Stomach smooth muscle (tissue), 2 donors: ENCODE data around the gene FAM209A.
"Not testable (repeated sequence)": the region's sequence is repeated elsewhere in the genome, so short reads cannot be mapped to it uniquely, and the experiment has no call there.

Experiments
- H3K27ac ChIP-seq: one replicate; pipeline ENCODE4 v1.7.0; 2013; ENCODE audit warnings: mild to moderate bottlenecking, low read length, inconsistent platforms
- H3K27me3 ChIP-seq, 2 donors: one replicate each; pipeline ENCODE4 v1.7.0; 2013; ENCODE audit warnings: low read length in 2 of 2; ENCODE audit not compliant: insufficient read depth in 2 of 2, control insufficient read depth in 1 of 2
- H3K36me3 ChIP-seq, 2 donors: one replicate each; pipeline ENCODE4 v1.7.0; 2013; ENCODE audit warnings: low read length in 2 of 2; ENCODE audit not compliant: control insufficient read depth in 2 of 2, insufficient read depth in 2 of 2
- H3K4me1 ChIP-seq: one replicate; pipeline ENCODE4 v1.7.0; 2013; ENCODE audit warnings: low read length; ENCODE audit not compliant: control insufficient read depth, insufficient read depth
- H3K4me3 ChIP-seq, 2 donors: one replicate each; pipeline ENCODE4 v1.7.0; 2013; ENCODE audit warnings: low read length in 2 of 2
- H3K9ac ChIP-seq, 2 donors: one replicate each; pipeline ENCODE4 v1.7.0; 2013; ENCODE audit warnings: low read length in 2 of 2, mild to moderate bottlenecking in 1 of 2
- H3K9me3 ChIP-seq, 2 donors: one replicate each; pipeline ENCODE4 v1.7.0; 2013; ENCODE audit warnings: low read length in 2 of 2; ENCODE audit not compliant: control insufficient read depth in 2 of 2
- donor health status: healthy.
- donor health status: Pancreatic carcinoma.

FAM209A gene

GRCh38 chr20:56516631-56517030 is 7.9 kb upstream of the FAM209A start:
- peaks cover 19% of the 10 kb centered on the region for H3K4me1 ChIP-seq
- peaks cover 29 to 41% of the 10 kb centered on the region in 2 donors for H3K36me3 ChIP-seq
- no peaks in the 10 kb centered on the region for H3K27me3 ChIP-seq
- peak overlapping the region; percentile 64 for H3K27ac ChIP-seq
- H3K9ac ChIP-seq, result peak overlapping the region in 1 of 2 donors; percentile 16
- H3K9me3 ChIP-seq, result peaks cover 4 to 13% of the 10 kb centered on the region in 2 donors
- no peak overlapping the region for H3K4me3 ChIP-seq

- H3K4me1 ChIP-seq, result peaks cover 19% of the 10 kb centered on the region
- peaks cover 29 to 40% of the 10 kb centered on the region in 2 donors for H3K36me3 ChIP-seq
- H3K27ac ChIP-seq, result peak overlapping the region; percentile 64
- peaks cover 4 to 13% of the 10 kb centered on the region in 2 donors for H3K9me3 ChIP-seq
- H3K4me3 ChIP-seq, result peak overlapping the region in 1 of 2 donors; percentile 24
- H3K27me3 ChIP-seq, result no peaks in the 10 kb centered on the region
- peak overlapping the region; percentile 16 to 29 for H3K9ac ChIP-seq
These were observed 7.3 kb upstream of the FAM209A start for GRCh38 chr20:56517211-56517610.

- peaks cover 19% of the 10 kb centered on the region for H3K4me1 ChIP-seq
- H3K27me3 ChIP-seq, result no peaks in the 10 kb centered on the region
- peaks cover 29 to 35% of the 10 kb centered on the region in 2 donors for H3K36me3 ChIP-seq
- peak overlapping the region in 1 of 2 donors; percentile 16 for H3K9ac ChIP-seq
- peak overlapping the region; percentile 64 for H3K27ac ChIP-seq
- H3K4me3 ChIP-seq, result no peak overlapping the region
- H3K9me3 ChIP-seq, result peaks cover 4 to 13% of the 10 kb centered on the region in 2 donors
These were observed 6.9 kb upstream of the FAM209A start for GRCh38 chr20:56517641-56518040.

GRCh38 chr20:56518126-56518525 is 6.4 kb upstream of the FAM209A start:
- Histone ChIP-seq H3K9ac (no peak overlapping the region), H3K36me3 (peaks cover 29 to 31% of the 10 kb centered on the region in 2 donors)

GRCh38 chr20:56518721-56519398 is 5.7 kb upstream of the FAM209A start:
- H3K27ac ChIP-seq, result no peak overlapping the region
- no peak overlapping the region for H3K9ac ChIP-seq
- peaks cover 19% of the 10 kb centered on the region for H3K4me1 ChIP-seq
- H3K27me3 ChIP-seq, result no peaks in the 10 kb centered on the region
- H3K9me3 ChIP-seq, result peaks cover 4 to 13% of the 10 kb centered on the region in 2 donors
- H3K4me3 ChIP-seq, result no peak overlapping the region
- peaks cover 22 to 26% of the 10 kb centered on the region in 2 donors for H3K36me3 ChIP-seq

More at GRCh38 chr20:56518126-56518525, 6.4 kb upstream of the FAM209A start:
- Histone ChIP-seq H3K4me3 (no peak overlapping the region), H3K4me1 (peaks cover 19% of the 10 kb centered on the region), H3K9me3 (peaks cover 4 to 13% of the 10 kb centered on the region in 2 donors), H3K27me3 (no peaks in the 10 kb centered on the region), H3K27ac (peak overlapping the region; percentile 64)

- Histone ChIP-seq H3K27ac (no peak overlapping the region), H3K36me3 (peaks cover 20 to 23% of the 10 kb centered on the region in 2 donors), H3K9me3 (peaks cover 4 to 13% of the 10 kb centered on the region in 2 donors)
These were observed 5.0 kb upstream of the FAM209A start for GRCh38 chr20:56519551-56519950.

GRCh38 chr20:56520180-56520579 is 4.4 kb upstream of the FAM209A start:
- Histone ChIP-seq H3K27me3 (no peaks in the 10 kb centered on the region), H3K9me3 (peaks cover 4 to 13% of the 10 kb centered on the region in 2 donors), H3K4me3 (no peak overlapping the region), H3K27ac (no peak overlapping the region), H3K36me3 (peaks cover 20 to 23% of the 10 kb centered on the region in 2 donors), H3K4me1 (peaks cover 19% of the 10 kb centered on the region), H3K9ac (no peak overlapping the region)

More at GRCh38 chr20:56519551-56519950, 5.0 kb upstream of the FAM209A start:
- peaks cover 19% of the 10 kb centered on the region for H3K4me1 ChIP-seq
- no peak overlapping the region for H3K4me3 ChIP-seq
- H3K27me3 ChIP-seq, result no peaks in the 10 kb centered on the region
- no peak overlapping the region for H3K9ac ChIP-seq

GRCh38 chr20:56520746-56521354 is 3.7 kb upstream of the FAM209A start:
- H3K36me3 ChIP-seq, result peaks cover 20 to 23% of the 10 kb centered on the region in 2 donors
- H3K4me3 ChIP-seq, H3K9ac ChIP-seq, H3K27me3 ChIP-seq, H3K27ac ChIP-seq: not testable (repeated sequence)
- peaks cover 17% of the 10 kb centered on the region for H3K4me1 ChIP-seq
- peaks cover 4 to 13% of the 10 kb centered on the region in 2 donors for H3K9me3 ChIP-seq

- Histone ChIP-seq H3K27ac (no peak overlapping the region), H3K9ac (no peak overlapping the region), H3K4me3 (no peak overlapping the region), H3K27me3 (no peaks in the 10 kb centered on the region), H3K36me3 (peaks cover 20% of the 10 kb centered on the region in 2 donors), H3K9me3 (peaks cover 4 to 13% of the 10 kb centered on the region in 2 donors), H3K4me1 (peaks cover 5% of the 10 kb centered on the region)
These were observed 2.2 kb upstream of the FAM209A start for GRCh38 chr20:56522311-56522710.

GRCh38 chr20:56527521-56527920 is 3.0 kb downstream of the FAM209A start:
- no peaks in the 10 kb centered on the region for H3K9me3 ChIP-seq
- H3K4me3 ChIP-seq, result no peak overlapping the region
- no peaks in the 10 kb centered on the region for H3K4me1 ChIP-seq
- H3K36me3 ChIP-seq, result no peaks in the 10 kb centered on the region
- no peaks in the 10 kb centered on the region for H3K27me3 ChIP-seq
- H3K27ac ChIP-seq, result no peak overlapping the region
- no peak overlapping the region for H3K9ac ChIP-seq

- not testable (repeated sequence) for H3K9ac ChIP-seq, H3K27me3 ChIP-seq, H3K9me3 ChIP-seq, H3K36me3 ChIP-seq, H3K27ac ChIP-seq, H3K4me3 ChIP-seq, H3K4me1 ChIP-seq
These were observed 8.4 kb downstream of the FAM209A start, which contains the start of gene FAM209B for GRCh38 chr20:56532946-56533345. Gene FAM209B, plus strand, starts transcription at chr20:56533246. Its CDS starts 96 bp downstream, at chr20:56533342.
